MCF 10A (cell line): ENCODE measurements around the gene BBOF1. TPM values are rescaled to one million over a fixed set of nuclear protein-coding genes. Genes with fewer than 3 reads are reported as not detected.

Source experiments
- BruUV-seq: library from RNA; stranded (reverse); fragments of 400-500 nt; replicated peaks from 2 replicates; lab custom pipeline; 2021; lab: Mats Ljungman, UMichigan
- CTCF ChIA-PET: fragments of 300-600 bp; sonication (Branson Sonifier 250); formaldehyde crosslinking; extraction: SDS; loops from one replicate; lab custom pipeline; 2021; ENCODE audit warnings: antibody characterized with exemption, inconsistent platforms; lab: Yijun Ruan, JAX
- POLR2A ChIA-PET: fragments of 300-600, 350-650 bp; sonication (Branson Sonifier 250); formaldehyde crosslinking; extraction: SDS; loops from one replicate; lab custom pipeline; 2020; ENCODE audit warnings: antibody characterized with exemption, inconsistent platforms; lab: Yijun Ruan, JAX
- DNase-seq: peaks from one replicate; pipeline ENCODE4 v3.0.0-alpha.2; 2018; ENCODE audit not compliant: unreplicated experiment
- H3K27ac Mint-ChIP-seq: one replicate; pipeline ENCODE4 v1.8.0; 2022; ENCODE audit warnings: mild to moderate bottlenecking, low read depth, mixed read lengths; ENCODE audit not compliant: unreplicated experiment
- H3K27me3 Mint-ChIP-seq: one replicate; pipeline ENCODE4 v1.8.0; 2022; ENCODE audit warnings: mixed read lengths; ENCODE audit not compliant: insufficient read depth, unreplicated experiment
- H3K36me3 Mint-ChIP-seq: one replicate; pipeline ENCODE4 v1.8.0; 2022; ENCODE audit warnings: mild to moderate bottlenecking, moderate library complexity, mixed read lengths; ENCODE audit not compliant: insufficient read depth, unreplicated experiment
- H3K4me1 Mint-ChIP-seq: one replicate; pipeline ENCODE4 v1.8.0; 2022; ENCODE audit warnings: mixed read lengths; ENCODE audit not compliant: insufficient read depth, unreplicated experiment
- H3K4me3 Mint-ChIP-seq: one replicate; pipeline ENCODE4 v1.8.0; 2022; ENCODE audit warnings: mild to moderate bottlenecking, moderate library complexity, mixed read lengths; ENCODE audit not compliant: unreplicated experiment
- H3K9me3 Mint-ChIP-seq: one replicate; pipeline ENCODE4 v1.8.0; 2022; ENCODE audit warnings: mixed read lengths; ENCODE audit not compliant: unreplicated experiment
- CTCF ChIP-seq: fragments of 200-600 bp; IDR thresholded peaks from one replicate; pipeline ENCODE4 v1.8.0; 2022; ENCODE audit warnings: antibody characterized with exemption, mild to moderate bottlenecking; ENCODE audit not compliant: unreplicated experiment
- intact Hi-C: fragments of 100-400 bp; cut with micrococcal nuclease; formaldehyde crosslinking; loops from 2 replicates; pipeline ENCODE4 v1.14.1; 2022
- total RNA-seq: library from RNA; stranded (reverse); gene quantifications from 2 replicates; pipeline ENCODE4 v1.2.3, GENCODE V29; 2022

The BBOF1 gene
- total RNA-seq, 1 experiment from 2014 or later: 2.0 TPM

DNA sequence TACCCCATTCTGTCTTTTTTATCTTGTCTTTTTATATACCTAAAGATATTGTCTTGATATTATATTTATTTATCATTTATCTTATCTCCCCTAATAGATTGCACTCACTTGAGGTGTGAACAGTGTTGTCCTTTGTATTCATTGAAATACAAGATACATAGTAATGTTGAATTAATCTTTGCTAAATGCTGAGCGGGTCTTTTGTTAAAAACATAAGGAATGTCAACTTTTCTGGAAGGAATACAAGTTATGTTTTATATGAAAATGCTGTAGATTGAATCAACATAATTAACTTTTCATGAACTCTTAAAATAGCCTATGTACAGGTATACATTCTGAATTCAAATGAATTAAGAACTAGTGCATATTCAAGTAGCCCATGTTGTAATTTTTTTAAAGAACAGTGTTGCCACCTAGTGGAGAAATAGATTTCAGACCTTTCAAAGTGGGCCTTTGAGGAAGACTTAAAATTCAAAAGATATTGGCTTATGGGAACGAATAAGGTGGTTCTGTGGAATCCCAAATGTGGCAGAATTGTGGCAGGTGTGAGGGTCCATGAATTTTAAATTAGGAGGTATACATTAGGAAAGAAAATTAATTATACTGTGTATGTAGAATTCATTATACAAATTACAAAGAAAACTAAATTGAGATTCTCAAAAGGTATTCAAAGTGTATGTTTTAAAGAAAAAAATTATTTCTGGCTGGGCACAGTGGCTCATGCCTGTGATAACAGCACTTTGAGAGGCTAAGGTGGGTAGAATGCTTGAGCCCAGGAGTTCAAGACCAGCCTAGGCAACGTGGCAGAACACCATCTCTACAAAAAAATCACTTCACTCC, 19.1 kb downstream of the BBOF1 start:
- Mint-ChIP-seq H3K9me3 (no peaks in the 10 kb centered on the region), H3K4me1 (no peaks in the 10 kb centered on the region), H3K4me3 (no peak overlapping the region), H3K36me3 (no peaks in the 10 kb centered on the region), H3K27ac (no peak overlapping the region), H3K27me3 (no peaks in the 10 kb centered on the region)
- peak; percentile 65 for DNase-seq
- ChIA-PET POLR2A (no interaction called here), CTCF (interaction anchor here (0.8 to 1.1 kb wide), 5 partner anchors 10 to 325 kb away, joined by 3 to 5 read pairs (median 3); no protein-coding TSS in a partner anchor)
- peak; percentile 76 for TF ChIP-seq CTCF
- BruUV-seq: no TSS peak
- intact Hi-C loops: loop anchor here (2.0 to 5.0 kb wide), 3 partner anchors 86 to 531 kb away; partner anchors contain the start of genes COQ6 and FAM161B

DNA sequence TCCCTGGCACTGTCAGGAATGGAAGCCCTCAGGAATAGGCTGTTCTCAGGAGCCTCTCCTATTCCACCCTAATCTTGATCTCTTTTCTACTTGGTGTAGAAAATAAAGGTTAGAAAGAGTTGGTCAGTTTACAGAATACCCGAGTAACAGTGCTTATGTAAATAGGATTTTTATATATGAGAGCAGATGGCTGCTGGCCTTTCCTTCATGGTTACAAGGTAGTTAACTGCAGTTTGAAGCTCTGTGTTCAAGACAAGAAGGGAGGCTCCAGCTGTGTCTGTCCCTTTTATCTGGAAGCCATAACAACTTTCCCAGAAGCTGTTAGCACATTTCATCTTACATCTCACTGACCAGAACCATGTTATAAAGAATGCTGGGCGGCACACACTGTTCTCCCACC, 23.1 kb downstream of the BBOF1 start:
- H3K4me1 Mint-ChIP-seq: no peaks in the 10 kb centered on the region
- ChIA-PET CTCF (no interaction called here), POLR2A (no interaction called here)
- BruUV-seq: no TSS peak
- no peak overlapping the region for H3K4me3 Mint-ChIP-seq
- no peak for DNase-seq
- no peak for TF ChIP-seq CTCF
- no peaks in the 10 kb centered on the region for H3K27me3 Mint-ChIP-seq
- H3K27ac Mint-ChIP-seq: no peak overlapping the region
- intact Hi-C loops: no loop called here
- H3K36me3 Mint-ChIP-seq: no peaks in the 10 kb centered on the region
- no peaks in the 10 kb centered on the region for H3K9me3 Mint-ChIP-seq

DNA sequence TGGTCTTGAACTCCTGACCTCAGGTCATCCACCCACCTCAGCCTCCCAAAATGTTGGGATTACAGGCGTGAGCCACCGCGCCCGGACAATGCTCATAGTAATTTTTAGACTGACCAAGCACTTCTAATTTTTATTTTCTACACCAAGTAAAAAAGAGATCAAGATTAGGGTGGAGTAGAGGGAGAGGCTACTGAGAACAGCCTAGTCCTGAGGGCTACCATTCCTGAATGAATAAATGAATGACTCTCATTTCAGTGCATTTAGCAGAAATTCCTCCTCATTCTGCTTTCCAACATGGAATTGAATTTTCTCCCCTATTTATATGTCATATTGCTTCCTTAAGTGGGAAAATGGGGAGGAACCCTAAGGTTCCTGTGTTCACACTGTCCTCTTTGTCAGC, 26.4 kb downstream of the BBOF1 start:
- Mint-ChIP-seq H3K4me1 (no peaks in the 10 kb centered on the region), H3K27me3 (no peaks in the 10 kb centered on the region), H3K27ac (no peak overlapping the region), H3K4me3 (no peak overlapping the region), H3K36me3 (no peaks in the 10 kb centered on the region), H3K9me3 (no peaks in the 10 kb centered on the region)
- no peak for TF ChIP-seq CTCF
- intact Hi-C loops: no loop called here
- no peak for DNase-seq
- BruUV-seq: no TSS peak
- ChIA-PET POLR2A (no interaction called here), CTCF (no interaction called here)

- Mint-ChIP-seq H3K9me3 (no peaks in the 10 kb centered on the region), H3K27me3 (no peaks in the 10 kb centered on the region), H3K27ac (no peak overlapping the region), H3K4me1 (no peaks in the 10 kb centered on the region), H3K36me3 (no peaks in the 10 kb centered on the region), H3K4me3 (no peak overlapping the region)
- peak; percentile 27 for DNase-seq
- POLR2A ChIA-PET: no interaction called here
- no TSS peak for BruUV-seq
- TF ChIP-seq CTCF: no peak
- intact Hi-C loops: no loop called here
- CTCF ChIA-PET: interaction anchor here (0.6 to 1.2 kb wide), 2 partner anchors 11 to 109 kb away, joined by 3 to 5 read pairs; no protein-coding TSS in a partner anchor
Observed at GRCh38 chr14:74048281-74048680, 29.1 kb downstream of the BBOF1 start.
